T47D (cell line): ENCODE results near the gene MAML3.
A peak's percentile ranks its signal among the peaks of the same experiment; 100 is the strongest.

Experiments used
- DNase-seq, 2 experiments: peaks; one replicate each; pipeline versions ENCODE4 v3.0.0 to v3.0.0-alpha.2; 2011 to 2012; ENCODE audit warnings: low read depth in 1 of 2, low spot score in 1 of 2
- JUND ChIP-seq: IDR thresholded peaks from 2 replicates; pipeline ENCODE4 v1.6.1; 2012; ENCODE audit warnings: low read depth
- in situ Hi-C: cut with HindIII; loops from 2 replicates; pipeline ENCODE4 v1.10.0; 2016; ENCODE audit warnings: low sequenced_read_pairs, low pct_unique_long_range_greater_than_20kb

MAML3 gene

DNA sequence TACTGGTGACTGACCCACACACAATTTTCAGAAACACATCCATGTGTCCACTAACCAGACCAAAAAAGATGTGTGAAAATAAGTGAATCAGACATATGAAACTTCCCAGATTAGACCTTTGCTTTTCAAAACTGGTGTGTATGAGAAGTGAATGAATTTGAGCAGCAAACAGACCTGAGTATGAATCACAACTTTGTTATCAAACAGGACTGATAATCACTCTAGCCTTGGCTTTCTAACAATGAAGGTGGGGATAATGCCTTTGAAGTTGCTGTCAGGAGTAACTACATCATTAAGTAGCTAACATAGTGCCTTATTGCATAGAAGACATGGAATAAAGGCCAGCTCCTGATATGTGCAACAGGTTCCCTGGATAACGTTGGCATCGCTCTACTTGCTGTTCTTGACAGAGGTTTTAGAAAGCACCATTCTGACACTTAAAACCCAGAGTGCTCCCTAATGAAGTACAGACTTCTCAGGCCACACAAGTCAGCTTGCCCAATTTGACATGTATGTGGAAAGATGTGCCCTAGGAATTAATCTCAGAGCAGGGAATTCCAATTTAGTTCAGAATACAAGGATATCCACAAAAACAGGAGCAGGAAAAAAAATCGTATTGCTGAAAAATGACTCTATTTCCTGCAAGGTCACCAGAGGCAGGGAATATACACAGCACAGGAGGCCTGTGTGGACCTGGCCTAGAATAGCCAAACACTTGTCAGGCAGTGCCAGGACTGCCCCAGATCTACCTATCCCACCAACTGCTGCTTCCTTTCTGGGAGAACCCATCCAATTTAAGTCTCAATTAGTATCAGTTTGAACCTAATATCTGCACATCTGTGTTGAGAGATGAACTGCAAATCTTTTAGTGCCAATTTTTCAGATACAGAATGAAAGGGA, 87.7 kb downstream of the MAML3 start:
- no peak for DNase-seq
- TF ChIP-seq JUND, result no peak
- in situ Hi-C loops, result no loop called here

DNA sequence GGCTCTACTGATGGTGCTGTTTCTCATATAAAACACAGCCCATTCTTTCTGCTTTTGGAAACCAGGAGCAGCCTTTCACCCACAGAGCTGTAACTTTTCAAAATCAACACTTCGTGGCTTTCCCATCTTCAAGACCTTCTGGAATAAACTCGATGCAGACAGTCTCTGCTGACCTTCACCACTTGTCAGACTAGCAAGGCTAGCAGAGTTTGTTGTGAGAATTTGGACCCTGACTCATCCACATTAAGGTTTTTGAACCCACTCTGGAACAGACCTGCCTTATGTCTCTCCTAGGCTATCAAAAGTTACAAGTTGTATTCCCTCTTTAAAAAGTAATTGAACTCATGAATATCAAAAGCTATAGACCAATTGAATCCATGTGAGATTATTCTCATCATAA, 88.6 kb downstream of the MAML3 start:
- in situ Hi-C loops, result no loop called here
- DNase-seq, result no peak
- TF ChIP-seq JUND, result no peak

DNA sequence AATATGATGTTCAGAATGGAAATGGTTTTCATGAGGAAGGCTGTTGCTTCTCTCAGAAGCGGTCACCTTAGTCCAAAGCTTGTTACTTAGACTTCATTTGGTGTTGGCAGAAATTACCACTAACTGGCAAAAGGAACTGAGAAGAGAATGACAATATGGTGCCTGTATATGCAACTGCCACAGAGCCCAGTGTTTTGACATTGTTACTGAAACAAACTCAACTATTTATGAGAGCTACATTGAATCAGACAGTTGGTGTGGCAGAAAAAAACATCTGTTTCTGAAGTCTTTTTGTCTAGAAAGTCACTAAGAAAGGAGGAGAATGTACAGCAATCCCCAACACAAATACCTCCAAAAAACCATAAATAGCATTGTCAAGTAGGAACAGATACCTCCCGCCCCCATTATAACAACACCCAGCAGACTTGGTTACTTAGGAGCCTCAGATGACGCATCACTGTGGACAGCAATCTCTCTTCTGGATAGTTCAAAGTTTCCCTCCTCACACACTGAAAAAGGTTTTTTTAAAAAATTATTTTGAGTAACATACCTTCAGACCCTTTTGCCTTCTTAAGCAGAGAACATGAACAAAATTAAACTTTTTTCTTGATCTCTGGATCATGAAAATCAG, 92.2 kb downstream of the MAML3 start:
- DNase-seq, result no peak
- in situ Hi-C loops, result no loop called here
- no peak for TF ChIP-seq JUND

DNA sequence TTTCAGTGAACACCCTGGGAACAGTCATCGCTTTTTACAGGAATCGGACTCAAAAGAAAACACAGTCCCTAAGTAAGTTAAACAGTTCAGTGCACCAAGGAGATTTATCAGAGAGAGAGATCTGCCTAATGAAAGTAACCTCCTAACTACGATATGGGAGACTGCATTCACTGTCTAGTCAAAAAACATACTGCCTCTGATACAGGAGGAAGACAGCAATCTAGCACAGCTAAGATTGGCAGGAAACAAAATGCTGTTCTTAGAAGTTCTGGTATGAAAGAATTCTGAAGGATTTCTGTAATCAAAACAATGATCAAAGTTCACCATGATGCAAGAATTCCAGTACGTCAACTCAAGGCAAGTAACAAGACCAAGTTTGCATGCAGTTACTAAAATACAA, 92.8 kb downstream of the MAML3 start:
- no peak for TF ChIP-seq JUND
- in situ Hi-C loops, result no loop called here
- DNase-seq, result no peak

DNA sequence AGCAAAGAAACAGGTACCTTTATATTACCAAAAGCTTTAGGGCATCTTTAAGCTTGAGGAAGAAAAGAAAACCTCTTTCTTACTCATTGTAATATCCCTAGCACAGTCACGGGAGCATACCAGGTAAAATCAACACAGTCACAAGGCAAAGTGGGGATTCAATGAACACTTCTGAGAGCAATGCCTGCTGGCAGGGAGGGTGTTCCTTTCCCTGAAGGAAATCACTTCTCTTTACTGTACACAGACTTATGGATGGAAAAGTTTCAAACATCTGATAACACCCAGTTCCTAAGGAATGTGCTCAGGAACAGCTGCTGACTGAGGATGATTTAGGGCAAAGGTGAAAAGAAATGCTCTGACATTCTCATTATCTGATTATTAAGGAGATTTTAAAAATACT, 94.8 kb downstream of the MAML3 start:
- in situ Hi-C loops, result no loop called here
- DNase-seq, result no peak
- TF ChIP-seq JUND, result no peak

DNA sequence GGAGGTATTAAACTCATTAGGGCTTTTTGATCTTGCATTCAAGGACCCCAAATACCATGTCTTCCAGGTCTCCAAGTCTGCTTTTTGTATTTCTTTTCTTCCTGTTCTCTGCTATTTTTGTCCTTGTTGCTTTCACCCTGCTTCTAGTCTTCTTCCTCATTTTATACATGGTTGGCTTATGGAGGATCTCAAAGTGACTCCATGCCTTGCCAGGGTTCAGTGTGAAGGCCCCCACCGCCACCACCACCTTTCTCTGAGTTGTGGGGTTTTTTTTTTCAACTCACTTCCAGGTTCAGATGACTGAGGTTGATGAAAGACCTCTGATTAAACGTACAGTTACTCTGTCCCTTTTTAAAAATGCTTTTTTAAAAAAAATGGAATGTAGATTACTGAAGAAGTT, 96.3 kb downstream of the MAML3 start:
- DNase-seq, result no peak
- in situ Hi-C loops, result no loop called here
- no peak for TF ChIP-seq JUND

DNA sequence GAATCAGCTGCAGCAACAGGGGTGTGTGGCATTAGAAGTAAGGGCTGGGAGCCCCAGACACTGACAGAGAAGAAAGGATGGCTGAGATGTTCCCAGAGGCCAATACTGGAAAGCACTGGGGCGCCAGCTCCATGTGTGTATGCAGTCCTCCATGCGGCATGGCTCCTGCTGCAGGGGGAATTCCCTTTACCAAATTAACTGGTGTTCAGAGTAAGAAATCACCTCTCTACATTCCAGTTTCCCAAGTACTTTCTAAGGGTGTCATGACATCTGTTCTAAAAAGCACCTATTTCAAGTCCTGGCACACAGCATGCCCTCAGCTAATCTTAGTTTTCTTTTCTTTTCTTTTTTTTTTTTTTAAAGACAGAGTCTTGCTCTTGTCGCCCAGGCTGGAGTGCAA, 98.0 kb downstream of the MAML3 start:
- in situ Hi-C loops, result no loop called here
- DNase-seq, result no peak
- TF ChIP-seq JUND, result no peak

DNA sequence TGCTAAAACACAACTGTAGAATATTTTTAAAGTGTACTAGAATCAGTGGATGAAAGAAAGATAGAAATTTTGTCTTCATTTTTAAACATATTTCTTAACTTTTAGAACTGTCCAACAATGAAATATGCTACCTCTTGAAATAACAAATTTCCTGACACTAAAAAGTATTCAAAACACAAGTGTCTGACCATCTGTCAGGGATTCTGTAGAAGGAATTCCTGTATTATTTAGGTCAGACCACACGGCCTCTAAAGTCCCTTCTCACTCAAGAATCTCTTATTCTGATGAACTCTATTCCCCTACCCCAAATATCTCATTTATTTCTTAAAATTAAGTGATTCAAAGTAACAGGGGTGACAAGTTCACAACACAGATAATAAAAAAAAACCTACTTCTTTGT, 99.1 kb downstream of the MAML3 start:
- TF ChIP-seq JUND, result no peak
- in situ Hi-C loops, result no loop called here
- no peak for DNase-seq

DNA sequence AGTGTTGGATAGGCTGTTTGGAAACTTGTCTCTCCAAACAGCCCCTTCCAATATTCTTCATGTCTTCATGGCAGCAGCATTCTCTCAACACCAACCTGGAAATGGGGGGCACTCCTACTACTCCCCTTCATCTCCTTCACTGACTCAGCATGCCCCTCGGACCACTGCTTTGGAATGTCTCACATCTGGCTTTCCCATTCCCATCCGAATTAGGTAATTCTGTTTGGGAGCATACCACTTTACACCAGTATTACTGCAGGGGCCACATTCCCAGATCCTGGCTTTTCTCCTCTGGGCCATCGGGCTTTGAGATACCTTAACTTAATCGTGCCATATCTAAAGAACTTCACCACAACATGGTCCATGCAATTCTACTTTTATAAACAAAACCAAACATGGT, 100.8 kb downstream of the MAML3 start:
- in situ Hi-C loops, result no loop called here
- DNase-seq, result no peak
- TF ChIP-seq JUND, result no peak

DNA sequence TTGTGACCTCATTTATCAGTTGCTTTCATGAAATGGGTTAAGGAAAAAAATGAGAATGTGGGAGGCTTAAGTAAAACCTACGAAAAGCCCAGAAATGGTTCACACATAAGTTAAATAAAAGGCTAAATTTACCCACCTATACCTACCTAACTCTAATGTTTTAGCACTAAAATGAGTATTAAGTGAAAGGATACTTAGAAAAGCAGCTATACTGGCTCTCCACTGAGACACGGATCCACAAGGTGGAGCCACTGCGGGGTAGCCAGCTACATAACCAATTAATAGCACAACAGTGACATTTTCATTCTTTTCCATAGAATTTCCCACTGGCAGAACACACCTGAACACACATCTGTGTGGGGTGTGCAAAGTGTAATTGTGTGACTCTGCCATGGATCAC, 101.9 kb downstream of the MAML3 start:
- in situ Hi-C loops, result no loop called here
- DNase-seq, result peak in 1 of 2 experiments; percentile 47
- no peak for TF ChIP-seq JUND

DNA sequence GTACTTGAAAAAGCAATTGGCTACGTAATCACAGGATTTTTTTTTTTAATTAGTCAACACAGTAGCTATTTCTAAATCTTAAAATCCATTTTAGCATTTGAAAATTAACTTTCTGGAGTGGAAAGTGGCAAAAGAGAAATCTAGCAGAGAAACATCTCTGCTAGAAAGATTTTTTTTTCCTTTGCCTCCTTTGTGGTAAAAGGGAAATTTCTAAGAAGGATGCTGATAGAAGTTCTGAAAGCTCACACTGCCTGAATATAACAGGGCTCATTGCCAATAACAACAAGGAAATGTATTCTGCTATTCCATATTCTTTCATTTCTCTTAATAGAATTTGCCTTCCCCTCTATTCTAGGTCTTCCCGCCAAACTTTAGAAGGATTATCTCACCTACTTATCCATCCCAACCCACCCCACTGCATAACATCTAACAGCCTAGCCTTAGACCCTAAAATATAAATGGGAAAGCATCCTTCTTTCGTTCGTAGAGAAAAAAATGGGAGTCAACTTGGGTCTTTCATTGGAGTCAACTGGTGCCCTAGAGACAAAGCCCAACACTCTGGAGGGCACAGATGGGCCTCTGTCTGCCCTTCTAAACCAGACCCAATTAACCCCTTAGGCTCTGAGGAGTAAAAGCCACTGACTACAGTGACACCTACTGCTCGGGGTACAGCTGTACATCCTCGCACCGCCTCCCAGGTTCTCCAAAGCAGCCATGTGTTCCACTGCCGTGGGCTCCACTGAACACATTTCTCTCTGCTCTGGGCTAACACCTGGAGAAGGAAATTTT, 103.9 kb downstream of the MAML3 start:
- DNase-seq, result peak in 1 of 2 experiments; percentile 57
- in situ Hi-C loops, result no loop called here
- no peak for TF ChIP-seq JUND

DNA sequence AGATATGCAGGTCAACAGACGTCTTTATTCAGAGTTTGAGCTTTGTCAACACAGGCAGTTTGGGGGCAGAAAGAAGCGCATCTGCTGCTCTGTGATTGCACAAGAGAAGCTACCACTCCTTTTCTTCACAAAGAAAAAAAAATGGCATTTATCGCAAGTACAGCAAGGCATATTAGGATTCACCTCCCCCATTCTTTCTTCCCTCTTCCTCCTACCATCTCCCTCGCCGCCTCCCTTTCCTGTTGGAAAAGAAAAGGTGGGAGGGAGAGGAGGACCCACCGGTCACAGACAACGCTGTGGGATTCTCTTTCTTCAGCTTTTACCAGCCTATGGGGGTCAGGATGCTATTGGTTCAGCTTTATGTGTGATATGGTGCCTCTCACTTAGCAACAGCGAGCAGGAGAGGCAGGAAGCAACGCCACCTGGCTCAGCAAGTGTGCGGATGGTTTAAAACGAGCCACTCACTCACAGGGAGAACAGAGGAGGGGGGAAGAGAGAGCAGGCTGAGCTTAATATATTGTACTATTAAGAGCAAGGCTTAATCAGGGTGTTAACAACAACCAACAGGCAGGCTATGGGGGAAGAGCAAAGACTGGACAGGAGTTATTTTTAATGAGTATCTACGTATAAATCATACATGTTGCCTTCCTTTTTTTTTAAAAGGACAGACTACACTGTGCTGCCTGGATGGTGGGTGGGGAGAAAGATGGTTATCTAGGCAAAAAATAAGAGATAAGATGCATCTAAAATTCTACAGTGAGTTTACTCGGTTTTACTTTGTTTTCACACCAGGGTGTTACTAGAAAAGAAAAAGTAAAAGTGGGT, 104.7 kb downstream of the MAML3 start:
- TF ChIP-seq JUND, result no peak
- DNase-seq, result peak in 1 of 2 experiments; percentile 56
- in situ Hi-C loops, result no loop called here
